Activated naive CD8-positive, alpha-beta T cell treated with anti-CD3 and anti-CD28 coated beads, Interleukin-2, amount 50 U/mL, for 24 hours (primary cell): ENCODE results near the gene PDE4C.
"Not testable (repeated sequence)": the region's sequence is repeated elsewhere in the genome, so short reads cannot be mapped to it uniquely, and the experiment has no call there.

Experiments used
- ATAC-seq: fragments of 150-1000 bp; cut with Tn5 transposase; one replicate; pipeline ENCODE4 v1.10.0; 2021
- DNase-seq: peaks from one replicate; pipeline ENCODE4 v3.0.0; 2021
- H3K27ac Mint-ChIP-seq: one replicate; pipeline ENCODE4 v1.8.0; 2021; ENCODE audit warnings: mild to moderate bottlenecking, mixed read lengths
- H3K27me3 Mint-ChIP-seq: one replicate; pipeline ENCODE4 v1.8.0; 2021; ENCODE audit warnings: mixed read lengths
- H3K36me3 Mint-ChIP-seq: one replicate; pipeline ENCODE4 v1.8.0; 2021; ENCODE audit warnings: low read depth, mixed read lengths
- H3K4me1 Mint-ChIP-seq: one replicate; pipeline ENCODE4 v1.8.0; 2021; ENCODE audit warnings: mixed read lengths
- H3K4me3 Mint-ChIP-seq: one replicate; pipeline ENCODE4 v1.8.0; 2021; ENCODE audit warnings: mild to moderate bottlenecking, moderate library complexity, mixed read lengths
- H3K9me3 Mint-ChIP-seq: one replicate; pipeline ENCODE4 v1.8.0; 2021; ENCODE audit warnings: mixed read lengths

The PDE4C gene

GRCh38 chr19:18220632-18221275 lies 5.5 kb downstream of the PDE4C start:
- Mint-ChIP-seq H3K4me1 (peaks cover 25% of the 10 kb centered on the region), H3K27ac (no peak overlapping the region), H3K27me3 (peaks cover 44% of the 10 kb centered on the region), H3K36me3 (no peaks in the 10 kb centered on the region), H3K9me3 (no peaks in the 10 kb centered on the region), H3K4me3 (no peak overlapping the region)
- ATAC-seq (no peak), DNase-seq (no peak)

DNA sequence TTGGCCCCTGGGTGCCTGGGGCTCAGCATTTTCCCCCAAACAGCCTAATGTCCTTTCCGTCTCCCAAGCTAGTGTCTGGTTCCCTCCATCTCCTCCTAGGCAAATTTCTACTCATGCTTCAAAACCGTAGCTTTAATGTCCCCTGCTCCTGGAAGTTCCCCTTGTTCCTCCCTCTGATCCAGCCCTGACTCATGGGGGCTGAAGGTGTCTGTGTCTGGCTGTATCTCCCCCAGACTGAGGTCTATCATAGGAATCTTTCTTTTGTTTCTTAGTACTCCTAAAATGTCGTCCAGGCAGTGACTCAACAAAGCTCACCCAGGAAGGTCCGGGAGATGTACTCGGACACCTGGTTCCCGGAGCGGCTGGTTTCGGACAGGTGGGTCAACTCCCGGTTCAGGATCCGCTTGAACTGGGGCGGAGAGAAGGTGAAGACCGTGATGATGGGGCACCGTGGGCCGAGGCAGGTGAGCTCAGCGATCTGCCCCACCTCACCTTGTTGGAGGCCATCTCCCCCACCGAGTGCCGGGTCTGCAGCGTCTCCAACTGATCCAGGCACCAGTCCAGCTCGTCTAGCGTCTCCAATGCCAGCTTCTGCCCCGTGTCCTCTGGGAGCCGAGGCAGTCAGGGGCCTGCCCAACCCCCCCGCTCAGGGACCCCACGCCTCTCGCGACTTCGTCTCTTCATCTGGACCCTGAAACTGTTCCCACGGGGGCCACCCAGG lies 6.2 kb downstream of the PDE4C start:
- no peak for ATAC-seq
- peaks cover 37% of the 10 kb centered on the region for H3K27me3 Mint-ChIP-seq
- no peak overlapping the region for H3K27ac Mint-ChIP-seq
- H3K4me1 Mint-ChIP-seq = peaks cover 20% of the 10 kb centered on the region
- no peaks in the 10 kb centered on the region for H3K9me3 Mint-ChIP-seq
- no peak for DNase-seq
- no peak overlapping the region for H3K4me3 Mint-ChIP-seq
- H3K36me3 Mint-ChIP-seq = no peaks in the 10 kb centered on the region

DNA sequence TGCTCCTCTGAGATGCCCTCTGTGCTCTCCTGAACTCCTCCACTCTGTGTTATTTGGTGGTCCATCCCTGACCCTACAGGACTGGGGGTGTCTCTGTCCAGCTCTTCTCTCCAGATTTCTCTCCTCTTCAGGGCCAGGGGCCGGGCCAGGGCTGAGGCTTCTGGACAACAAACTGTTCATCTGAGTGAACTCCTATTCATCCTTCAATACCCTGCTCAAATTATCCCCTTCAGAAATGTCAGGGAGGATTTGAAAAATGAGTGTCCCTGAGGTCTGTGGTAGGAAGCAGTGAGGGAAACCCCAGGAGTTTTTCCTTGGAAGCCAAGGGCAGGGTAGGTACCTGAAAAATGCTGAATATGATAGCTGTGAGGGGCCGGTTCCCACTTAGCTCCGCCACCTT lies 7.6 kb downstream of the PDE4C start:
- peaks cover 25% of the 10 kb centered on the region for H3K27me3 Mint-ChIP-seq
- no peak overlapping the region for H3K4me3 Mint-ChIP-seq
- ATAC-seq = no peak
- no peaks in the 10 kb centered on the region for H3K36me3 Mint-ChIP-seq
- H3K4me1 Mint-ChIP-seq = peaks cover 12% of the 10 kb centered on the region
- H3K27ac Mint-ChIP-seq = no peak overlapping the region
- H3K9me3 Mint-ChIP-seq = no peaks in the 10 kb centered on the region
- DNase-seq = no peak

GRCh38 chr19:18218159-18218558 lies 8.1 kb downstream of the PDE4C start:
- Mint-ChIP-seq H3K4me1 (peaks cover 12% of the 10 kb centered on the region), H3K9me3 (no peaks in the 10 kb centered on the region), H3K36me3 (no peaks in the 10 kb centered on the region), H3K27me3 (peaks cover 23% of the 10 kb centered on the region), H3K27ac (no peak overlapping the region), H3K4me3 (no peak overlapping the region)
- ATAC-seq (no peak), DNase-seq (no peak)

- no peaks in the 10 kb centered on the region for H3K9me3 Mint-ChIP-seq
- DNase-seq = no peak
Measured at GRCh38 chr19:18216789-18217188, 9.4 kb downstream of the PDE4C start.

DNA sequence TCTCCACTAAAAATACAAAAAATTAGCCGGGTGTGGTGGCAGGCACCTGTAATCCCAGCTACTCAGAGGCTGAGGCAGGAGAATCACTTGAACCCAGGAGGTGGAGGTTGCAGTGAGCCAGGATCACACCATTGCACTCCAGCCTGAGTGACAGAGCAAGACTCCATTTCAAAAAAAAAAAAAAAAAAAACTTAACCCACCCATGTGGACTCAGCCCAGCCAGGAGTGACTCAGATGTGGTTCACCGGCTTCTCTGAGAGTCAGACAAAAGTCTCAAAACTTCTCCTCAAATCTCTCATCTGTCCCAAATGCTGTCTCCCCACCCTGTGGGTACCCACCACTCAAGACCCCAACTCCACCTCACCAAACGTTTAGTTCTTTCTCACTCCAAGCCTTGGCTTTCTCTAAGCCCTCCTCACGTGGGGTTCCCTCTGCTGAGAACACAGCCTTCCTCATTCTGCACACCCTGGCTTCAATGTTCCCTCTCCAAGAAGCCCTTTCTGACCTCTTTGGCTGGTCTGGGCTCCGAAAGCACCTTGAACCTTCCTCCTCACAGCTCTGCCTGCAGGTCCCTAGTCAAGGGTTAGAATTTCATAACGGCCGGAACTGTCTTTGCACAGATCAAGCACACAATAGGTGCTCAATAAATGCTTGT lies 11.3 kb downstream of the PDE4C start:
- no peak overlapping the region for H3K4me3 Mint-ChIP-seq
- no peaks in the 10 kb centered on the region for H3K36me3 Mint-ChIP-seq
- peaks cover 7% of the 10 kb centered on the region for H3K4me1 Mint-ChIP-seq
- H3K27me3 Mint-ChIP-seq = peaks cover 11% of the 10 kb centered on the region
- no peaks in the 10 kb centered on the region for H3K9me3 Mint-ChIP-seq
- no peak for DNase-seq
- no peak overlapping the region for H3K27ac Mint-ChIP-seq
- peak; percentile 56 for ATAC-seq

More at GRCh38 chr19:18216789-18217188, 9.4 kb downstream of the PDE4C start:
- ATAC-seq = no peak
- Mint-ChIP-seq H3K36me3 (no peaks in the 10 kb centered on the region), H3K27ac (no peak overlapping the region), H3K4me3 (no peak overlapping the region), H3K4me1 (peaks cover 12% of the 10 kb centered on the region), H3K27me3 (peaks cover 17% of the 10 kb centered on the region)

- ATAC-seq = no peak
- Mint-ChIP-seq H3K27me3 (peaks cover 18% of the 10 kb centered on the region), H3K4me3 (no peak overlapping the region), H3K36me3 (no peaks in the 10 kb centered on the region), H3K9me3 (no peaks in the 10 kb centered on the region), H3K4me1 (peaks cover 7% of the 10 kb centered on the region), H3K27ac (no peak overlapping the region)
- no peak for DNase-seq
Measured at GRCh38 chr19:18211683-18212082, 14.6 kb downstream of the PDE4C start.

DNA sequence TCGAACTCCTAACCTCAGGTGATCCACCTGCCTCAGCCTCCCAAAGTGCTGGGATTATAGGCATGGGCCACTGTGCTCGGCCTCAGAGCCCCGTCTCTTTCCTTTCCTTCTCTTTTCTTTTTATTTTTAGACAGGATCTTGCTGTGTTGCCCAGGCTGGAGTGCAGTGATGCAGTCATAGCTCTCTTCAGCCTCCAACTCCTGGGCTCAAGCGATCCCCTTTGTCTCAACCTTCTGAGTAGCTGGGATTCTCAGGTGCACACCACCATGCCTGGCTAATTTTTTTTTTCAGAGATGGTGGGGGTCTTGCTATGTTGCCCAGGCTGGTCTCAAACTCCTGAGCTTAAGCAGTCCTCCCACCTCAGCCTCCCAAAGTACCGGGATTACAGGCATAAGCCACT lies 16.3 kb downstream of the PDE4C start:
- H3K36me3 Mint-ChIP-seq, DNase-seq, H3K4me3 Mint-ChIP-seq, H3K27ac Mint-ChIP-seq, H3K9me3 Mint-ChIP-seq, ATAC-seq: not testable (repeated sequence)
- H3K4me1 Mint-ChIP-seq = peaks cover 11% of the 10 kb centered on the region
- peaks cover 18% of the 10 kb centered on the region for H3K27me3 Mint-ChIP-seq

- H3K9me3 Mint-ChIP-seq = no peaks in the 10 kb centered on the region
- H3K27ac Mint-ChIP-seq = no peak overlapping the region
- H3K4me1 Mint-ChIP-seq = peaks cover 21% of the 10 kb centered on the region
- peaks cover 15% of the 10 kb centered on the region for H3K27me3 Mint-ChIP-seq
- no peak overlapping the region for H3K4me3 Mint-ChIP-seq
- DNase-seq (peak; percentile 67), ATAC-seq (no peak)
- H3K36me3 Mint-ChIP-seq = no peaks in the 10 kb centered on the region
Measured at GRCh38 chr19:18208098-18208951, 17.9 kb downstream of the PDE4C start.

- Mint-ChIP-seq H3K27ac (no peak overlapping the region), H3K27me3 (peaks cover 15% of the 10 kb centered on the region), H3K36me3 (peaks cover 4% of the 10 kb centered on the region), H3K9me3 (no peaks in the 10 kb centered on the region), H3K4me1 (peaks cover 33% of the 10 kb centered on the region), H3K4me3 (no peak overlapping the region)
- no peak for DNase-seq
- no peak for ATAC-seq
Measured at GRCh38 chr19:18206018-18206417, 20.2 kb downstream of the PDE4C start.

DNA sequence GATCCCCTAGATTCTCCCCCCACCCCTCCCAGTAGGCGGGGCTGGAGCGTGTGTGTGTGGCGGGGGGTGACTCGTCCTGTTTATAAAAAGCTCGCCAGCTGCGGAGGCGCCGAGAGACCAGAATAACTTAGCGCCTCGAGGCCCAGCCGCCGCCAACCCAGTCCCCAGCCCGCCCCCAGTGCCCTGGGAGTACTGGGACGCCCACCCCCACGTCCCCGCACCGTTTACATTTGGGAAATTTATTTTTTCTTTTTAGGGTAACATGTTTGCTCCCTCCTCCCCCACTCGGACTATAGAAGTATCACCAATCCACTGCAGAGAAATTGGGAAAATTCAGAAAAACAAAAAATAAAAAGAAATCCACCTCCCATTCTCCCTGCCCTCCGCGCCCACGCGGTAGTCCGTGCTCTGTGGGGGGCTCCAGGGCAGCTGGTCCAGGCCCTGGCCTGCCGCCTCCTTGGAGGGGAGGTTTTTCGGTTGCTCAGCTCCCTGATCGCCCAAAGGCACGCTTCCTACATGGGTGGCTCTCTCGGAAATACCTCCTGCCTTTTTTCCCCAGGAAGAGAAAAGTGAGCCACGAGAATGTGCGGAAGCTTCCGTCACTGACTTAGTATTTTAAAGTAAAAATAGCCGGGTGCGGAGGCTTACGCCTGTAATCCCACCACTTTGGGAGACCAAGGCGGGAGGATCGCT lies 20.9 kb downstream of the PDE4C start:
- Mint-ChIP-seq H3K27me3 (peaks cover 14% of the 10 kb centered on the region), H3K4me3 (peak overlapping the region; percentile 92), H3K36me3 (peaks cover 4% of the 10 kb centered on the region), H3K9me3 (no peaks in the 10 kb centered on the region), H3K4me1 (peaks cover 33% of the 10 kb centered on the region), H3K27ac (no peak overlapping the region)
- DNase-seq (peak; percentile 65), ATAC-seq (no peak)

DNA sequence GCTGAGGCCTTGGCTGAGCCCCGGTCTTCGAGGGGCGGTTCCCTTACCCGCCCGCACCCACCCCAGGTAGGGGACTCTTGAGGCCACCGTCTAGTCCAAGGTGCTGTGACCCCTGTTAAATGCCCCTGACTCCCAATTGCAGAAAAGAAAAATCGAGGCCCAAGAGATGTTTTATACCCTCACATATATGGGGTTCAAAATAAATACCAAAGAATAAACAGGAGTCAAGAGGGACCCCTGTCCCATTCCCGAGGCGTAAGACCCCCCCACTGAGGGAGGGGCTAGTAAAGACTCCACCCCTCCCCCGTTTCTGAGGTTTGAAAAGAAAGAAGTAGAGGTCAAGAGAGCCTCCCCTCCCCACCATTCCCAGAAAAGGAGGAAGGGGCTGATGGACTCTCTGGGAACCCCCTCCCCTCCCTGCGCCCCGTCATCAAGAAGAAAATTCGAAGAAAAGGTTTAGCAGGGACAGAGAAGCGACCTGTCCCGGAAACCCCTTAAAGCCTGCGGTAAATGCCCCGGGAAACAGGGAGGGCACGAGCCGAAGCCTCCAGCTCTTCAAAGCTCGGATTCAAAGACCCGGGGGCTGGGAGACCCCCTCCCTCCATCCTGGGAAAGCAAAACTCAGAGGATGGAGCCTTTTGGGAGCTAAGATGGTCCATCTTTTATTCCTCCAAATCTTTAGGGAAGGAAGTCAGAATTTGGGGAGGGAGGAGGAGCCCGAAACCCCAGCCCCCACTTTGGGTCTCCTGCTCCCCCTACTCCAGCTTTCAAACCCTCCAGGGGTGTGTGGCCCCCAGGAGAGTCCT lies 21.6 kb downstream of the PDE4C start:
- Mint-ChIP-seq H3K27me3 (peaks cover 7% of the 10 kb centered on the region), H3K4me1 (peaks cover 33% of the 10 kb centered on the region), H3K4me3 (peak overlapping the region; percentile 92), H3K27ac (peak overlapping the region; percentile 78), H3K9me3 (no peaks in the 10 kb centered on the region), H3K36me3 (peaks cover 4% of the 10 kb centered on the region)
- ATAC-seq = peak; percentile 0
- peak; percentile 55 for DNase-seq

DNA sequence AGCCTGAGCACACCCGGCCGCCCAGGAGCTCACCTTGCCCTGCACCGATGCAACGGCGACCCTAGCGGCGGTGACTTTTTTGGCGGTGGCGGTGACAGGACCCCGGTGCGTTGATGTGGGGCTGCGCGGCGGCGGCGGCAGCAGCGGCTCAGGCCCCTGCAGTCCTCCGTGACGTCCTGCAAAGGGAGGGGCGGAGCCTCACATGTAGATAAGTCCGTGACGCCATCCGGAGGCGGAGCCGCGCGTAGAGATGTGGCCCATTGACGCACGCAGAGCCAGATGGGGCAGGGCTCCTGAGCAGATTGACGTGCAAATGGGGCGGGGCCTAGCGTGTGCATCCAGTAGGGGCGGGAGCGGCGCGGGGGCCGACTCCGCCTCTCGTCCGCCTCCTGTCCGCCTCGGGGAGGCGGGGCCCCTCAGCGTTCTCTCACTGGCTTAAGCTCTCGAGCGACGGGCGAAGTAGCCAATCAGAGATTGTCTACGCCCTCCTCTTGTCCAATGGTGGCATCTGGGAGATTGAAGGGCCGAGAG lies 22.3 kb downstream of the PDE4C start, which contains the start of gene RAB3A:
TSS of gene RAB3A (minus strand) at position 180 of the 531 bp plus-strand sequence. CDS start 1,302 bp downstream, outside the sequence.
- Mint-ChIP-seq H3K9me3 (no peaks in the 10 kb centered on the region), H3K27me3 (peaks cover 7% of the 10 kb centered on the region), H3K4me3 (peak within 1 kb of the TSS; percentile 92), H3K27ac (peak within 1 kb of the TSS; percentile 83), H3K36me3 (peaks cover 4% of the 10 kb centered on the region), H3K4me1 (peaks cover 33% of the 10 kb centered on the region)
- DNase-seq (peak; percentile 100), ATAC-seq (peak; percentile 95)
